ENCODE measurements around the gene ADCY2. TPM values are rescaled to one million over a fixed set of nuclear protein-coding genes. Genes with fewer than 3 reads are reported as not detected.

The ADCY2 gene
- total and polyA plus RNA-seq, 11 donors: 0.04 to 0.96 (median 0.32) TPM

- intact Hi-C loops (cut with DNase I): loop anchor here in 1 of 10 donors (10.0 kb wide), 1 partner anchor 1059 kb away; no protein-coding TSS in a partner anchor
- H3K9me3 ChIP-seq: no peaks in the 10 kb centered on the region
- H3K27me3 ChIP-seq: peaks cover 0 to 32% (median 2%) of the 10 kb centered on the region in 9 donors
- no peak for ATAC-seq
- no peak overlapping the region for H3K4me3 ChIP-seq
- 76 to 87% (median 82%) methylated on average over 8 of the region's 8 CpGs for WGBS, 4 donors
- no peak for TF ChIP-seq POLR2A (IDR thresholded peaks at IDR 0.05)
- TF ChIP-seq CTCF (IDR thresholded peaks at IDR 0.05): no peak
- no peak overlapping the region for H3K27ac ChIP-seq
- DNase-seq: no peak
- no peaks in the 10 kb centered on the region for H3K36me3 ChIP-seq
- peaks cover 0 to 3% (median 0%) of the 10 kb centered on the region in 12 donors for H3K4me1 ChIP-seq
Observed at GRCh38 chr5:7823594-7823993, 427.7 kb downstream of the ADCY2 start.

- H3K4me3 ChIP-seq: no peak overlapping the region
- DNase-seq: no peak
- peaks cover 0 to 3% (median 0%) of the 10 kb centered on the region in 12 donors for H3K4me1 ChIP-seq
- intact Hi-C loops (cut with DNase I): loop anchor here in 1 of 10 donors (10.0 kb wide), 1 partner anchor 1060 kb away; no protein-coding TSS in a partner anchor
- TF ChIP-seq POLR2A (IDR thresholded peaks at IDR 0.05): no peak
- no peak for TF ChIP-seq CTCF (IDR thresholded peaks at IDR 0.05)
- H3K9me3 ChIP-seq: no peaks in the 10 kb centered on the region
- 87 to 92% (median 91%) methylated on average over 18 of the region's 18 CpGs for WGBS, 4 donors
- H3K36me3 ChIP-seq: no peaks in the 10 kb centered on the region
- peaks cover 0 to 24% (median 2%) of the 10 kb centered on the region in 9 donors for H3K27me3 ChIP-seq
- ATAC-seq: no peak
- H3K27ac ChIP-seq: no peak overlapping the region
Observed at GRCh38 chr5:7824995-7825394, 429.1 kb downstream of the ADCY2 start.

GRCh38 chr5:7825630-7826029 lies 429.7 kb downstream of the ADCY2 start:
- 76 to 84% (median 80%) methylated on average over 5 to 11 of the region's 11 CpGs for WGBS, 4 donors
- no peaks in the 10 kb centered on the region for H3K9me3 ChIP-seq
- TF ChIP-seq POLR2A (IDR thresholded peaks at IDR 0.05) (no peak), CTCF (IDR thresholded peaks at IDR 0.05) (no peak)

GRCh38 chr5:7827610-7828009 lies 431.7 kb downstream of the ADCY2 start:
- intact Hi-C loops (cut with DNase I): loop anchor here in 1 of 10 donors (10.0 kb wide), 1 partner anchor 1063 kb away; no protein-coding TSS in a partner anchor
- ATAC-seq: peak in 2 of 4 donors; percentile 16 to 31
- Histone ChIP-seq H3K36me3 (no peaks in the 10 kb centered on the region), H3K4me1 (peaks cover 0 to 3% (median 0%) of the 10 kb centered on the region in 12 donors), H3K27me3 (peaks cover 0 to 17% (median 0%) of the 10 kb centered on the region in 9 donors), H3K27ac (no peak overlapping the region), H3K4me3 (no peak overlapping the region), H3K9me3 (no peaks in the 10 kb centered on the region)
- DNase-seq: no peak
- TF ChIP-seq CTCF (IDR thresholded peaks at IDR 0.05) (peak in 1 of 12 donors; percentile 17), POLR2A (IDR thresholded peaks at IDR 0.05) (no peak)
- 68 to 72% (median 69%) methylated on average over 6 of the region's 6 CpGs for WGBS, 4 donors

More at GRCh38 chr5:7825630-7826029, 429.7 kb downstream of the ADCY2 start:
- peaks cover 0 to 3% (median 0%) of the 10 kb centered on the region in 12 donors for H3K4me1 ChIP-seq
- intact Hi-C loops (cut with DNase I): loop anchor here in 1 of 10 donors (10.0 kb wide), 1 partner anchor 1061 kb away; no protein-coding TSS in a partner anchor
- no peaks in the 10 kb centered on the region for H3K36me3 ChIP-seq
- ATAC-seq: no peak
- H3K27me3 ChIP-seq: peaks cover 0 to 24% (median 2%) of the 10 kb centered on the region in 9 donors
- H3K4me3 ChIP-seq: no peak overlapping the region
- no peak for DNase-seq
- H3K27ac ChIP-seq: no peak overlapping the region

Measured in heart left ventricle (tissue), 16 donors.